ENCODE data around the gene ENAH. TPM values are rescaled to one million over a fixed set of nuclear protein-coding genes. Genes with fewer than 3 reads are reported as not detected.
"Not testable (repeated sequence)": the region's sequence is repeated elsewhere in the genome, so short reads cannot be mapped to it uniquely, and the experiment has no call there.

The ENAH gene
- polyA plus RNA-seq, 1 of the 3 experiments (the other 2 are of a cell fraction): 48.9 TPM

DNA sequence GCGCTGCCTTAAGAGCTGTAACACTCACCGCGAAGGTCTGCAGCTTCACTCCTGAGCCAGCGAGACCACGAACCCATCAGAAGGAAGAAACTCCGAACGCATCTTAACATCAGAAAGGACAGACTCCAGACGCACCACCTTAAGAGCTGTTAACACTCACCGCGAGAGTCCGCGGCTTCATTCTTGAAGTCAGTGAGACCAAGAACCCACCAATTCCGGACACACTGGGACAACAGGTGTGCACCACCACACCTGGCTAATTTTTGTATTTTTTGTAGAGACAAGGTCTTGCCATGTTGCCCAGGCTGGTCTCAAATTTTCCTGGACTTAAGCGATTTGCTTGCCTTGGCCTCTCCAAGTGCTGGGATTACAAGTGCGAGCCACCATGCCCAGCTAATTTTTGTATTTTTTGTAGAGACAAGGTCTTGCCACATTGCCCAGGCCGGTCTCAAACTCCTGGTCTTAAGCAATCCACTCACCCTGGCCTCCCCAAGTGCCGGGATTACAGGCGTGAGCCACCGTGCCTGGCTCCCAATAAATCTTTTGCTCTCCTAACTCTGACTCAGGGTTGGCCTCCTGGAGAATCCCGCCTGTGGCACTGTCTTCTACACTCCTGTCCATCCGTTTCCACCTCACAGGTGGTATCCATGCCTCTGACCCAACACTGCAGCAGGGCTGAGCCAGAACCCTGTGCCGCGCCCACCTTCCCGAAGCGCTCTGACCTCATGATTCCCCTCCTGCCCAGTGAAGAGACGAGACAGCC, 179.1 kb downstream of the ENAH start:
- H3K27me3 ChIP-seq (ENCODE audit: insufficient read depth); H3K9me3 ChIP-seq; H4K20me1 ChIP-seq (ENCODE audit: insufficient read depth); H3K27ac ChIP-seq (ENCODE audit: low read depth in 2 of 2, low read length in 1 of 2); H3K4me3 ChIP-seq (ENCODE audit: low read depth in 2 of 2, low read length in 1 of 2); H3F3A ChIP-seq (replicated peaks; ENCODE audit: insufficient read depth); H3K36me3 ChIP-seq (replicated peaks in 1 of 2; ENCODE audit: control insufficient read depth in 1 of 2, insufficient read depth in 2 of 2, low read length in 1 of 2); H3K4me1 ChIP-seq (ENCODE audit: control insufficient read depth in 1 of 2, insufficient read depth in 2 of 2, low read depth in 1 of 2, low read length in 1 of 2); H3K79me2 ChIP-seq (ENCODE audit: insufficient read depth); H3K9me2 ChIP-seq; DNase-seq; H3K9ac ChIP-seq; H3K4me2 ChIP-seq; H2AFZ ChIP-seq (ENCODE audit: low read depth): not testable (repeated sequence)
- WGBS (ENCODE audit: low lambda C conversion rate): 86% methylated on average over 23 of the region's 26 CpGs
- POLR2A ChIA-PET: interaction anchor here (1.3 kb wide), 1 partner anchor 303 kb away, joined by 3 read pairs; no protein-coding TSS in a partner anchor
- CTCF ChIA-PET: interaction anchor here (0.7 to 19.4 kb wide), 45 partner anchors 11 to 631 kb away, joined by 3 to 473 read pairs (median 12); partner anchors contain the start of genes ENAH, EPHX1 and SRP9

GRCh38 chr1:225473266-225473665, 179.7 kb downstream of the ENAH start:
- H3F3A ChIP-seq (replicated peaks; ENCODE audit: insufficient read depth); H3K79me2 ChIP-seq (ENCODE audit: insufficient read depth); DNase-seq; H3K9me2 ChIP-seq; H3K27me3 ChIP-seq (ENCODE audit: insufficient read depth); H3K4me2 ChIP-seq; H3K36me3 ChIP-seq (replicated peaks in 1 of 2; ENCODE audit: control insufficient read depth in 1 of 2, insufficient read depth in 2 of 2, low read length in 1 of 2); H3K4me3 ChIP-seq (ENCODE audit: low read depth in 2 of 2, low read length in 1 of 2); H3K9me3 ChIP-seq; H3K9ac ChIP-seq; H2AFZ ChIP-seq (ENCODE audit: low read depth); H3K27ac ChIP-seq (ENCODE audit: low read depth in 2 of 2, low read length in 1 of 2); H4K20me1 ChIP-seq (ENCODE audit: insufficient read depth); H3K4me1 ChIP-seq (ENCODE audit: control insufficient read depth in 1 of 2, insufficient read depth in 2 of 2, low read depth in 1 of 2, low read length in 1 of 2): not testable (repeated sequence)
- ChIA-PET POLR2A (interaction anchor here (1.3 kb wide), 1 partner anchor 304 kb away, joined by 3 read pairs; no protein-coding TSS in a partner anchor), CTCF (interaction anchor here (1.0 to 19.4 kb wide), 7 partner anchors 13 to 512 kb away, joined by 3 to 473 read pairs (median 79); partner anchors contain the start of gene SRP9)
- WGBS (ENCODE audit: low lambda C conversion rate): 83% methylated on average over 8 of the region's 8 CpGs

DNA sequence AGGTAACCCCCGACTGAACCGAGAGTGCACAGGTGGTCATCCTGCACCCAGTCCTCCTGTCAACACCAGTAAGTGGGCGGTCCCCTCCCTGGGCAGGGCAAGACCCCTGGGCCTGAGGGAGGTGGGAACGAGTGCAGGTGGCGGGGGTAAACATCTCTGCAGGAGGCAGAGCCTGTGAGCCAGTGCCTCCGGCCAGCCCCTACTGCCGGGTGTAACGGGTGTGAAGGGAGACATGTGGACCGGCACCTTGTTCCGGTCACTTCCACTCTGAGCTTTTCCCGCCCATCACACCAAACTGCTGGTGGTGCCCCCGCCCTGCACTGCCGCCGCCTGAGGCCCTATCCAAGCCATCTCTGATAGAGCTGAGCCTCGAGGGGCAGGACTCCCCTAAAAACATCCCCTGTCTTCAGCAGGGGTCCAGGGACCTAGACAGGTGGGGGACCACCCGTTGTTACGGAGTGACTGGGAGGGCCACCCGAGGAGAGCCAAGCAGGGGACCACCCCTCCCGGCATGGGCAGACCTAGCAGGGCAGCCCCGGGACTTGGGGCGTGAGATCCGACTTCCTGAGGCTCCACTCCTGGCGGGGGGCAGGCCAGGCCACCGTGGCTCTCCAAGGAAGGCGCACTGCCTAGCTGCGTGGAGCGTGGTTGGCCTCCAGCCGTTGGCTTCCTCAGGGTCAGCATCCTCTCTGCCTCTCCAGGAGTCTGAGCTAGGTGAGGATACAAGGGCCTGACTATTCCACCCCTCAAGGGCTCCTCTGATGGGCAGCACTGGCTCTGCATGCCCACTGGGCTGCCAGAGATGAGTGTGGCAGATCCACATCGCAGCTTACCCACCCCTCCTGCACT, 181.2 kb downstream of the ENAH start:
- WGBS (ENCODE audit: low lambda C conversion rate): 78% methylated on average over 19 of the region's 29 CpGs
- no peaks in the 10 kb centered on the region for H3K79me2 ChIP-seq (ENCODE audit: insufficient read depth)
- H3K27ac ChIP-seq (ENCODE audit: low read depth in 2 of 2, low read length in 1 of 2): no peak overlapping the region
- no peak for DNase-seq
- no peaks in the 10 kb centered on the region for H3F3A ChIP-seq (replicated peaks; ENCODE audit: insufficient read depth)
- no peak overlapping the region for H3K4me3 ChIP-seq (ENCODE audit: low read depth in 2 of 2, low read length in 1 of 2)
- no peaks in the 10 kb centered on the region for H3K27me3 ChIP-seq (ENCODE audit: insufficient read depth)
- H3K9me2 ChIP-seq: no peaks in the 10 kb centered on the region
- no peaks in the 10 kb centered on the region for H4K20me1 ChIP-seq (ENCODE audit: insufficient read depth)
- H2AFZ ChIP-seq (ENCODE audit: low read depth): no peak overlapping the region
- CTCF ChIA-PET: interaction anchor here (1.0 to 19.4 kb wide), 5 partner anchors 299 to 516 kb away, joined by 3 to 473 read pairs (median 4); partner anchors contain the start of genes EPHX1 and SRP9
- H3K4me2 ChIP-seq: no peak overlapping the region
- no peaks in the 10 kb centered on the region for H3K9me3 ChIP-seq
- no peaks in the 10 kb centered on the region for H3K36me3 ChIP-seq (replicated peaks in 1 of 2; ENCODE audit: control insufficient read depth in 1 of 2, insufficient read depth in 2 of 2, low read length in 1 of 2)
- H3K9ac ChIP-seq: no peak overlapping the region
- POLR2A ChIA-PET: interaction anchor here (0.6 kb wide), 1 partner anchor 723 kb away, joined by 10 read pairs; no protein-coding TSS in a partner anchor
- peaks cover 0 to 6% of the 10 kb centered on the region in 2 experiments; a peak in 2 of 4 replicates for H3K4me1 ChIP-seq (ENCODE audit: control insufficient read depth in 1 of 2, insufficient read depth in 2 of 2, low read depth in 1 of 2, low read length in 1 of 2)
- TF ChIP-seq GATA2 (CRISPR knock-in tag; IDR thresholded peaks at IDR 0.05) (no peak), YY1 (IDR thresholded peaks at IDR 0.05; ENCODE audit: low read depth) (no peak), MEF2A (IDR thresholded peaks at IDR 0.05; ENCODE audit: borderline replicate concordance, low read depth) (no peak), ZBTB33 (IDR thresholded peaks at IDR 0.05; ENCODE audit: borderline replicate concordance, low read depth) (no peak), TCF12 (IDR thresholded peaks at IDR 0.05) (no peak), USF1 (IDR thresholded peaks at IDR 0.05; ENCODE audit: borderline replicate concordance, low read depth) (no peak), POLR2AphosphoS5 (IDR thresholded peaks at IDR 0.05; ENCODE audit: low read depth, low read length) (no peak), FOXM1 (IDR thresholded peaks at IDR 0.05; ENCODE audit: low read depth) (no peak), GABPA (IDR thresholded peaks at IDR 0.05; ENCODE audit: low read depth) (no peak), MAX (IDR thresholded peaks at IDR 0.05; ENCODE audit: low read depth) (no peak), RAD21 (IDR thresholded peaks at IDR 0.05; ENCODE audit: low read length) (no peak), RFX5 (IDR thresholded peaks at IDR 0.05; ENCODE audit: low read length) (no peak)
- TF ChIP-seq, protein P1, sequence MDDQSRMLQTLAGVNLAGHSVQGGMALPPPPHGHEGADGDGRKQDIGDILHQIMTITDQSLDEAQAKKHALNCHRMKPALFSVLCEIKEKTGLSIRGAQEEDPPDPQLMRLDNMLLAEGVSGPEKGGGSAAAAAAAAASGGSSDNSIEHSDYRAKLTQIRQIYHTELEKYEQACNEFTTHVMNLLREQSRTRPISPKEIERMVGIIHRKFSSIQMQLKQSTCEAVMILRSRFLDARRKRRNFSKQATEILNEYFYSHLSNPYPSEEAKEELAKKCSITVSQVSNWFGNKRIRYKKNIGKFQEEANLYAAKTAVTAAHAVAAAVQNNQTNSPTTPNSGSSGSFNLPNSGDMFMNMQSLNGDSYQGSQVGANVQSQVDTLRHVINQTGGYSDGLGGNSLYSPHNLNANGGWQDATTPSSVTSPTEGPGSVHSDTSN (IDR thresholded peaks at IDR 0.05): no peak
